A673 (cell line): ENCODE results near the gene SLC52A1. TPM values are rescaled to one million over a fixed set of nuclear protein-coding genes. Genes with fewer than 3 reads are reported as not detected.
A peak's percentile ranks its signal among the peaks of the same experiment; 100 is the strongest.

ENCODE experiments used
- BruUV-seq: library from RNA; stranded (reverse); fragments of 400-500 nt; replicated peaks from 2 replicates; lab custom pipeline; 2021; lab: Mats Ljungman, UMichigan
- CTCF ChIA-PET: fragments of 300-600 bp; sonication (Branson Sonifier 250); formaldehyde crosslinking; loops from one replicate; lab custom pipeline; 2022; ENCODE audit warnings: antibody characterized with exemption; lab: Charles Lee
- POLR2A ChIA-PET: fragments of 300-600 bp; sonication (Branson Sonifier 250); formaldehyde crosslinking; loops from one replicate; lab custom pipeline; 2022; ENCODE audit warnings: antibody characterized with exemption; ENCODE audit not compliant: low non-redundant PET; lab: Charles Lee
- DNase-seq: peaks from one replicate; pipeline ENCODE4 v3.0.0-alpha.2; 2015; ENCODE audit warnings: low spot score
- H3K27ac ChIP-seq: fragments of 200-600 bp; sonication (generic); 2 replicates; pipeline ENCODE4 v1.5.1; 2016; ENCODE audit warnings: mixed run types, low read depth, mild to moderate bottlenecking, mixed read lengths, antibody characterized with exemption, low read length; ENCODE audit not compliant: poor library complexity, severe bottlenecking
- H3K27me3 ChIP-seq: fragments of 200-600 bp; sonication (generic); replicated peaks from 2 replicates; pipeline ENCODE4 v1.6.1; 2017; ENCODE audit warnings: mixed run types, low read depth, mild to moderate bottlenecking, mixed read lengths, antibody characterized with exemption, low read length; ENCODE audit not compliant: insufficient read depth, poor library complexity
- H3K36me3 ChIP-seq: fragments of 200-600 bp; sonication (generic); 2 replicates; pipeline ENCODE4 v1.6.1; 2016; ENCODE audit warnings: mixed run types, mild to moderate bottlenecking, mixed read lengths, antibody characterized with exemption, low read length; ENCODE audit not compliant: insufficient read depth, poor library complexity, severe bottlenecking
- H3K4me1 ChIP-seq: fragments of 200-600 bp; sonication (generic); 2 replicates; pipeline ENCODE4 v1.6.1; 2017; ENCODE audit warnings: mixed run types, mild to moderate bottlenecking, mixed read lengths, antibody characterized with exemption, low read length; ENCODE audit not compliant: insufficient read depth, poor library complexity, severe bottlenecking
- H3K4me3 ChIP-seq: fragments of 200-600 bp; sonication (generic); 2 replicates; pipeline ENCODE4 v1.5.1; 2016; ENCODE audit warnings: low read depth, mixed run types, mild to moderate bottlenecking, mixed read lengths, low read length; ENCODE audit not compliant: poor library complexity, severe bottlenecking
- H3K9me3 ChIP-seq: fragments of 200-600 bp; sonication (generic); 2 replicates; pipeline ENCODE4 v1.6.1; 2016; ENCODE audit warnings: mixed run types, low read depth, mild to moderate bottlenecking, mixed read lengths, antibody characterized with exemption, low read length; ENCODE audit not compliant: poor library complexity, severe bottlenecking
- CTCF ChIP-seq: fragments of 300-800, 200-600 bp; sonication (generic); conservative IDR thresholded peaks from 2 replicates; pipeline ENCODE4 v1.5.1; 2017; ENCODE audit warnings: low read depth, mild to moderate bottlenecking, antibody characterized with exemption, low read length, moderate library complexity, mixed read lengths
- EZH2 ChIP-seq: fragments of 200-600 bp; sonication (generic); IDR thresholded peaks from 2 replicates; pipeline ENCODE4 v1.6.1; 2017; ENCODE audit warnings: borderline replicate concordance, low read depth, mild to moderate bottlenecking, mixed read lengths, antibody characterized with exemption, low read length; ENCODE audit not compliant: poor library complexity, severe bottlenecking
- intact Hi-C: fragments of 100-400 bp; cut with micrococcal nuclease; formaldehyde crosslinking; loops from one replicate; pipeline ENCODE4 v1.10.0; 2022; ENCODE audit not compliant: unreplicated experiment
- total RNA-seq: library from RNA; stranded (reverse); gene quantifications from 2 replicates; pipeline ENCODE4 v1.2.3, GENCODE V29; 2021

SLC52A1 gene
- total RNA-seq, 1 experiment from 2014 or later, result not detected

- Histone ChIP-seq H3K4me3 (no peak overlapping the region), H3K27ac (no peak overlapping the region), H3K9me3 (no peaks in the 10 kb centered on the region), H3K27me3 (no peaks in the 10 kb centered on the region), H3K36me3 (peaks cover 32% of the 10 kb centered on the region), H3K4me1 (peaks cover 17% of the 10 kb centered on the region)
- DNase-seq, result no peak
- TF ChIP-seq CTCF (no peak), EZH2 (no peak)
- CTCF ChIA-PET, result no interaction called here
- intact Hi-C loops, result no loop called here
- POLR2A ChIA-PET, result no interaction called here
- no TSS peak for BruUV-seq
These were observed 33.0 kb downstream of the SLC52A1 start for GRCh38 chr17:5002121-5002788.

GRCh38 chr17:5000237-5000639 lies 35.0 kb downstream of the SLC52A1 start:
- ChIA-PET POLR2A (no interaction called here), CTCF (interaction anchor here (0.6 kb wide), 1 partner anchor 29 kb away, joined by 7 read pairs; no protein-coding TSS in a partner anchor)
- Histone ChIP-seq H3K27me3 (no peaks in the 10 kb centered on the region), H3K36me3 (peaks cover 20% of the 10 kb centered on the region), H3K4me1 (peaks cover 23% of the 10 kb centered on the region), H3K27ac (no peak overlapping the region), H3K9me3 (no peaks in the 10 kb centered on the region), H3K4me3 (no peak overlapping the region)
- TF ChIP-seq CTCF (no peak), EZH2 (no peak)
- intact Hi-C loops, result no loop called here
- no TSS peak for BruUV-seq
- no peak for DNase-seq

GRCh38 chr17:4999430-5000093 lies 35.7 kb downstream of the SLC52A1 start:
- Histone ChIP-seq H3K4me1 (peaks cover 23% of the 10 kb centered on the region), H3K27ac (peak overlapping the region; percentile 92), H3K27me3 (no peaks in the 10 kb centered on the region), H3K4me3 (peak overlapping the region; percentile 93), H3K36me3 (peaks cover 13% of the 10 kb centered on the region), H3K9me3 (no peaks in the 10 kb centered on the region)
- intact Hi-C loops, result no loop called here
- ChIA-PET POLR2A (no interaction called here), CTCF (interaction anchor here (0.6 kb wide), 1 partner anchor 28 kb away, joined by 7 read pairs; no protein-coding TSS in a partner anchor)
- DNase-seq, result no peak
- TF ChIP-seq EZH2, result no peak
- no peak for TF ChIP-seq CTCF
- BruUV-seq, result TSS peak; percentile 73
